ENCODE measurements around the gene UNC119B.
"Not testable (repeated sequence)": the region's sequence is repeated elsewhere in the genome, so short reads cannot be mapped to it uniquely, and the experiment has no call there.

Gene UNC119B

GRCh38 chr12:120710031-120710804 lies at the start of gene UNC119B:
Gene UNC119B, plus strand, starts transcription at chr12:120710458. Its CDS starts 17 bp downstream, at chr12:120710475.
- DNase-seq, result peak; percentile 67 to 68

- DNase-seq, result no peak
Measured at GRCh38 chr12:120661432-120661831, 48.8 kb upstream of the UNC119B start.

- DNase-seq, result no peak
Measured at GRCh38 chr12:120662879-120663278, 47.4 kb upstream of the UNC119B start.

- no peak for DNase-seq
Measured at GRCh38 chr12:120663741-120664140, 46.5 kb upstream of the UNC119B start.

GRCh38 chr12:120666571-120667390 lies 43.5 kb upstream of the UNC119B start:
- no peak for DNase-seq

GRCh38 chr12:120668091-120668867 lies 42.0 kb upstream of the UNC119B start:
- no peak for DNase-seq

- DNase-seq, result no peak
Measured at GRCh38 chr12:120668868-120669840, 41.1 kb upstream of the UNC119B start.

GRCh38 chr12:120670237-120670636 lies 40.0 kb upstream of the UNC119B start:
- not testable (repeated sequence) for DNase-seq

- DNase-seq, result no peak
Measured at GRCh38 chr12:120670667-120671066, 39.6 kb upstream of the UNC119B start.

GRCh38 chr12:120674097-120674636 lies 36.1 kb upstream of the UNC119B start:
- DNase-seq, result no peak

GRCh38 chr12:120677765-120678473 lies 32.3 kb upstream of the UNC119B start:
- DNase-seq, result no peak

GRCh38 chr12:120678572-120678971 lies 31.7 kb upstream of the UNC119B start:
- DNase-seq, result no peak

GRCh38 chr12:120680165-120680738 lies 30.0 kb upstream of the UNC119B start:
- no peak for DNase-seq

GRCh38 chr12:120684523-120684932 lies 25.7 kb upstream of the UNC119B start:
- no peak for DNase-seq

GRCh38 chr12:120685522-120685921 lies 24.7 kb upstream of the UNC119B start:
- no peak for DNase-seq

GRCh38 chr12:120686151-120686689 lies 24.0 kb upstream of the UNC119B start:
- peak; percentile 94 to 95 for DNase-seq

GRCh38 chr12:120686690-120687577 lies 23.3 kb upstream of the UNC119B start, which contains the start of gene MLEC:
Gene MLEC, plus strand, starts transcription at chr12:120687149. Its CDS starts 148 bp downstream, at chr12:120687297.
- peak; percentile 98 for DNase-seq

GRCh38 chr12:120687578-120688289 lies 22.5 kb upstream of the UNC119B start:
- DNase-seq, result peak in 1 of 2 donors; percentile 31

Data from stimulated activated CD4-positive, alpha-beta T cell treated with anti-CD3 and anti-CD28 coated beads, Interleukin-2, amount 100 ng/mL, for 48 hours (primary cell).